Measurements from ENCODE around the gene TRIM69.
"Not testable (repeated sequence)": the region's sequence is repeated elsewhere in the genome, so short reads cannot be mapped to it uniquely, and the experiment has no call there.

Gene TRIM69

GRCh38 chr15:44736181-44736765 lies at the start of gene TRIM69:
Gene TRIM69 (plus strand): TSS chr15:44736528. CDS start chr15:44736705, 177 bp downstream.
- DNase-seq = no peak

- DNase-seq = not testable (repeated sequence)
These were observed 47.0 kb upstream of the TRIM69 start for GRCh38 chr15:44689318-44689717.

- DNase-seq = not testable (repeated sequence)
These were observed 46.1 kb upstream of the TRIM69 start for GRCh38 chr15:44690245-44690644.

DNA sequence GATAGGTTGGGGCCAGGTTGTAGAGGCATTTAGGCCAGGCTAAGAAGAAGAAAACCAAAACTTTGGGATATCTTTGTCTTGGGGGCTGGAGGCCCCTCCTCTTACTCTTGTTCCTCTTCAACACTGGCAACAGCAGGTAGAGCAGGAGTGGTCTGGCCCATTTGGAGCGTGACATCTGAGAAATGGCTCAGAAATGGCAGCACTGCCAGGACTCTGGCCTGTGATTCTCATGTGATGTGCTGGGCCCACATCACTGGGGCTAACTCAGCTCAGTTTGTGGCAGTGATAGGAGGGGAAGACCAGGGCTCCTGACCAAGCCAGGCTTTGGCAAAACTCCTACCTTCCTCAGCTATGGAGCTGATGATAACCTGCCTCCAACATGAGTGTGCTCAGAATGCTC lies 43.7 kb upstream of the TRIM69 start:
- no peak for DNase-seq

GRCh38 chr15:44694416-44694815 lies 41.9 kb upstream of the TRIM69 start:
- no peak for DNase-seq

GRCh38 chr15:44695294-44695693 lies 41.0 kb upstream of the TRIM69 start:
- DNase-seq = no peak

- DNase-seq = no peak
These were observed 39.3 kb upstream of the TRIM69 start for GRCh38 chr15:44697014-44697413.

DNA sequence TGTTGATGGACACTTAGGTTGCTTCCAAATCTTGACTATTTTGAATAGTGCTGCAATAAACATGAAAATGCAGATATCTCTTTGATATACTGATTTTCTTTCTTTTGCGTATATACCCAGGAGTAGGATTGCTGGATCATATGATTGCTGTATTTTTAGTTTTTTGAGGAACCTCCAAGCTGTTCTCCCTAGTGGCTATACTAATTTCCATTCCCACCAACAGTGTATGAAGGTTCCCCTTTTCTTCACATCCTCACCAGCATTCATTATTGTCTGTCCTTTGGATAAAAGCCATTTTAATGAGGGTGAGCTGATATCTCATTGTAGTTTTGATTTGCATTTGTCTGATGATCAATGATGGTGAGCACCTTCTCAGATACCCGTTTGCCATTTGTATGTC lies 37.7 kb upstream of the TRIM69 start:
- DNase-seq = no peak

GRCh38 chr15:44700676-44701075 lies 35.7 kb upstream of the TRIM69 start:
- not testable (repeated sequence) for DNase-seq

DNA sequence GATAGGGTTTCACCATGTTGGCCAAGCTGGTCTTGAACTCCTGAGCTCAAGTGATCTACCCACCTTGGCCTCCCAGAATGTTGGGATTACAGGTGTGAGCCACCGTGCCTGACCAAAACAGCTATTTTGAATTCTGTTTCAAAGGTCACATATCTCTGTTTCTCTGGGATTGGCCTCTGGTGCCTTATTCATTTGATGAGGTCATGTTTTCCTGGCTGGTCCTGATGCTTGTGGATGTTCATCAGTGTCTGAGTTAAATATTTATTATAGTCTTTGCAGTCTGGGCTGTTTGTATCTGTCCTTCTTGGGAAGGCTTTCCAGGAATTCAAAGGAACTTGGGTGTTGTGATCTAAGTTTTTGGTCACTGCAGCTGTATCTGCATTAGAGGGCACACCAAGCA lies 30.3 kb upstream of the TRIM69 start:
- DNase-seq = no peak

DNA sequence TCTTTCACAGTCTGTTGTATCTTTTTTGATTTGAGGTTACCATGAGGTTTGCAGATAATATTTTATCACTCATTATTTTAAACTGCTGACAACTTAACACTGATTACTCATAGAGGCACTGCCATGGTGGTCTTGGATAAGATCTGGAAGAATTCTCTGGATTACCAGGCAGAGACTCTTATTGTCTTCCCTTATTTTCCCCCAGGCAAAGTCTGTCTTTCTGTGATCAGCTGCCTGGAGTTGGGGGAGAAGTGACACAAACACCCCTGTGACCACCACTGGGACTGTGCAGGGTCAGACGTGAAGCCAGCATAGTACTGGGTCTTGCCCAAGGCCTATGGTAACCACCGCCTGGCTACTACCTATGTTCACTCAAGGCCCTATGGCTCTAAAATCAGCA lies 29.9 kb upstream of the TRIM69 start:
- no peak for DNase-seq

- no peak for DNase-seq
These were observed 29.2 kb upstream of the TRIM69 start for GRCh38 chr15:44706946-44707636.

DNA sequence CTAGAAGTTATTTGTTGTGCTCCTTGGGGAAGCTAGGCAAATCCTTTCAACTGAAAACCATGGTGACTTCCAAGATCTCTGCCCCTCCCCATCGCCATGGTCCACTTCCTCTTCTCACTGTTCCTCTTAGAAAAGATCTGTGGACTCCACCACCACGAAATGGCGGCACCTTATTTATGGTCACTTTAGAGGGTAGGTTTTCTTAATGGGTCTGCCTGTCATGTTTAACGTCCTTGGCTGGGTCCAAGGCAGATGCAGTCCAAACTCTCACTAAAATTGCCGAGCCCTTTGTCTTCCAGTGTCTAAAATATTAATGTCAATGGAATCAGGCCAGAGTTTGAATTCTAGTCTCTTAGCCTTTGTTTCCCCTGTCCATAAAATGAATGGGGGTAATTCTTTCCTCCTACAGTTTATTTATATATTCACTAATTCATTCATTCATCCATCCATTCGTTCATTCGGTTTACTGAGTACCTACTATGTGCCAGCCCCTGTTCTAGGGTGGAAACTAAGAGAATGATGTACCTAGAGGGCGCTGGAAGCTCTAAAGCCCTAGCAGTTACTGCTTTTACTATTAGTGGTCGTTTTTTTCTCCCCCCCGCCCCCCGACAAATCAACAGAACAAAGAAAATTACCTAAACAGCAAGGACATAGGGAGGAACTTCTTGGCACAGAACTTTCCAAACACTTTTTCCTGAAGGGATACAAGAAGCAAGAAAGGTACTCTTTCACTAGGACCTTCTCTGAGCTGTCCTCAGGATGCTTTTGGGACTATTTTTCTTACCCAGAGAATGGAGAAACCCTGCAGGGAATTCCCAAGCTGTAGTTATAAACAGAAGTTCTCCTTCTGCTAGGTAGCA lies 25.9 kb upstream of the TRIM69 start:
- peak; percentile 44 to 51 for DNase-seq

- DNase-seq = peak; percentile 96
These were observed 25.1 kb upstream of the TRIM69 start, which contains the start of the genes B2M and PATL2 for GRCh38 chr15:44711096-44711742. Gene B2M (plus strand): TSS chr15:44711517. CDS start chr15:44711547, 30 bp downstream. Gene PATL2 (minus strand): TSS chr15:44711323. CDS start chr15:44676490, 34,833 bp downstream.

DNA sequence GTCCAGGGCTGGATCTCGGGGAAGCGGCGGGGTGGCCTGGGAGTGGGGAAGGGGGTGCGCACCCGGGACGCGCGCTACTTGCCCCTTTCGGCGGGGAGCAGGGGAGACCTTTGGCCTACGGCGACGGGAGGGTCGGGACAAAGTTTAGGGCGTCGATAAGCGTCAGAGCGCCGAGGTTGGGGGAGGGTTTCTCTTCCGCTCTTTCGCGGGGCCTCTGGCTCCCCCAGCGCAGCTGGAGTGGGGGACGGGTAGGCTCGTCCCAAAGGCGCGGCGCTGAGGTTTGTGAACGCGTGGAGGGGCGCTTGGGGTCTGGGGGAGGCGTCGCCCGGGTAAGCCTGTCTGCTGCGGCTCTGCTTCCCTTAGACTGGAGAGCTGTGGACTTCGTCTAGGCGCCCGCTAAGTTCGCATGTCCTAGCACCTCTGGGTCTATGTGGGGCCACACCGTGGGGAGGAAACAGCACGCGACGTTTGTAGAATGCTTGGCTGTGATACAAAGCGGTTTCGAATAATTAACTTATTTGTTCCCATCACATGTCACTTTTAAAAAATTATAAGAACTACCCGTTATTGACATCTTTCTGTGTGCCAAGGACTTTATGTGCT lies 24.5 kb upstream of the TRIM69 start:
- peak; percentile 57 to 68 for DNase-seq

DNA sequence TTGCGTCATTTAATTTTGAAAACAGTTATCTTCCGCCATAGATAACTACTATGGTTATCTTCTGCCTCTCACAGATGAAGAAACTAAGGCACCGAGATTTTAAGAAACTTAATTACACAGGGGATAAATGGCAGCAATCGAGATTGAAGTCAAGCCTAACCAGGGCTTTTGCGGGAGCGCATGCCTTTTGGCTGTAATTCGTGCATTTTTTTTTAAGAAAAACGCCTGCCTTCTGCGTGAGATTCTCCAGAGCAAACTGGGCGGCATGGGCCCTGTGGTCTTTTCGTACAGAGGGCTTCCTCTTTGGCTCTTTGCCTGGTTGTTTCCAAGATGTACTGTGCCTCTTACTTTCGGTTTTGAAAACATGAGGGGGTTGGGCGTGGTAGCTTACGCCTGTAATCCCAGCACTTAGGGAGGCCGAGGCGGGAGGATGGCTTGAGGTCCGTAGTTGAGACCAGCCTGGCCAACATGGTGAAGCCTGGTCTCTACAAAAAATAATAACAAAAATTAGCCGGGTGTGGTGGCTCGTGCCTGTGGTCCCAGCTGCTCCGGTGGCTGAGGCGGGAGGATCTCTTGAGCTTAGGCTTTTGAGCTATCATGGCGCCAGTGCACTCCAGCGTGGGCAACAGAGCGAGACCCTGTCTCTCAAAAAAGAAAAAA lies 23.9 kb upstream of the TRIM69 start:
- peak; percentile 65 to 69 for DNase-seq

- no peak for DNase-seq
These were observed 23.0 kb upstream of the TRIM69 start for GRCh38 chr15:44713006-44713966.

DNA sequence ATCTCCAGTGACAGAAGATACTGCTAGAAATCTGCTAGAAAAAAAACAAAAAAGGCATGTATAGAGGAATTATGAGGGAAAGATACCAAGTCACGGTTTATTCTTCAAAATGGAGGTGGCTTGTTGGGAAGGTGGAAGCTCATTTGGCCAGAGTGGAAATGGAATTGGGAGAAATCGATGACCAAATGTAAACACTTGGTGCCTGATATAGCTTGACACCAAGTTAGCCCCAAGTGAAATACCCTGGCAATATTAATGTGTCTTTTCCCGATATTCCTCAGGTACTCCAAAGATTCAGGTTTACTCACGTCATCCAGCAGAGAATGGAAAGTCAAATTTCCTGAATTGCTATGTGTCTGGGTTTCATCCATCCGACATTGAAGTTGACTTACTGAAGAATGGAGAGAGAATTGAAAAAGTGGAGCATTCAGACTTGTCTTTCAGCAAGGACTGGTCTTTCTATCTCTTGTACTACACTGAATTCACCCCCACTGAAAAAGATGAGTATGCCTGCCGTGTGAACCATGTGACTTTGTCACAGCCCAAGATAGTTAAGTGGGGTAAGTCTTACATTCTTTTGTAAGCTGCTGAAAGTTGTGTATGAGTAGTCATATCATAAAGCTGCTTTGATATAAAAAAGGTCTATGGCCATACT lies 21.1 kb upstream of the TRIM69 start:
- no peak for DNase-seq

DNA sequence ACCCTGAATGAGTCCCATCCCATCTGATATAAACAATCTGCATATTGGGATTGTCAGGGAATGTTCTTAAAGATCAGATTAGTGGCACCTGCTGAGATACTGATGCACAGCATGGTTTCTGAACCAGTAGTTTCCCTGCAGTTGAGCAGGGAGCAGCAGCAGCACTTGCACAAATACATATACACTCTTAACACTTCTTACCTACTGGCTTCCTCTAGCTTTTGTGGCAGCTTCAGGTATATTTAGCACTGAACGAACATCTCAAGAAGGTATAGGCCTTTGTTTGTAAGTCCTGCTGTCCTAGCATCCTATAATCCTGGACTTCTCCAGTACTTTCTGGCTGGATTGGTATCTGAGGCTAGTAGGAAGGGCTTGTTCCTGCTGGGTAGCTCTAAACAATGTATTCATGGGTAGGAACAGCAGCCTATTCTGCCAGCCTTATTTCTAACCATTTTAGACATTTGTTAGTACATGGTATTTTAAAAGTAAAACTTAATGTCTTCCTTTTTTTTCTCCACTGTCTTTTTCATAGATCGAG lies 20.5 kb upstream of the TRIM69 start:
- no peak for DNase-seq
